GM23338 (cell line): ENCODE data around the gene P3H4. TPM values are rescaled to one million over a fixed set of nuclear protein-coding genes. Genes with fewer than 3 reads are reported as not detected.

Experiments used
- EZH2phosphoT487 ChIP-seq: fragments of 200-600 bp; sonication (generic); IDR thresholded peaks from one replicate; pipeline ENCODE4 v1.8.1; 2018; ENCODE audit warnings: antibody characterized with exemption; ENCODE audit not compliant: unreplicated experiment
- polyA plus RNA-seq: library from polyadenylated mRNA; unstranded; fragments of >200 nt; fragmentation: Nextera tagmentation; extraction: Ambion mirVana; gene quantifications from 2 replicates; pipeline ENCODE4 v1.2.1, GENCODE V29; 2016
- total RNA-seq: library from RNA; depleted of rRNA; stranded (reverse); fragments of >200 nt; shearing (Covaris generic); gene quantifications from 2 replicates; pipeline ENCODE4 v1.2.3, GENCODE V29; 2014; rRNA removed
- TF ChIP-seq, protein P1 (sequence below): fragments of 250-450 bp; sonication (Bioruptor Pico); IDR thresholded peaks from 2 replicates; pipeline ENCODE4 v1.5.0; 2020; ENCODE audit warnings: mild to moderate bottlenecking, moderate library complexity

P3H4 gene
- total and polyA plus RNA-seq, 2 experiments from 2014 or later: 16.0 to 33.3 TPM

GRCh38 chr17:41754066-41754465 lies 57.7 kb downstream of the P3H4 start (continued):
- TF ChIP-seq, protein P1, sequence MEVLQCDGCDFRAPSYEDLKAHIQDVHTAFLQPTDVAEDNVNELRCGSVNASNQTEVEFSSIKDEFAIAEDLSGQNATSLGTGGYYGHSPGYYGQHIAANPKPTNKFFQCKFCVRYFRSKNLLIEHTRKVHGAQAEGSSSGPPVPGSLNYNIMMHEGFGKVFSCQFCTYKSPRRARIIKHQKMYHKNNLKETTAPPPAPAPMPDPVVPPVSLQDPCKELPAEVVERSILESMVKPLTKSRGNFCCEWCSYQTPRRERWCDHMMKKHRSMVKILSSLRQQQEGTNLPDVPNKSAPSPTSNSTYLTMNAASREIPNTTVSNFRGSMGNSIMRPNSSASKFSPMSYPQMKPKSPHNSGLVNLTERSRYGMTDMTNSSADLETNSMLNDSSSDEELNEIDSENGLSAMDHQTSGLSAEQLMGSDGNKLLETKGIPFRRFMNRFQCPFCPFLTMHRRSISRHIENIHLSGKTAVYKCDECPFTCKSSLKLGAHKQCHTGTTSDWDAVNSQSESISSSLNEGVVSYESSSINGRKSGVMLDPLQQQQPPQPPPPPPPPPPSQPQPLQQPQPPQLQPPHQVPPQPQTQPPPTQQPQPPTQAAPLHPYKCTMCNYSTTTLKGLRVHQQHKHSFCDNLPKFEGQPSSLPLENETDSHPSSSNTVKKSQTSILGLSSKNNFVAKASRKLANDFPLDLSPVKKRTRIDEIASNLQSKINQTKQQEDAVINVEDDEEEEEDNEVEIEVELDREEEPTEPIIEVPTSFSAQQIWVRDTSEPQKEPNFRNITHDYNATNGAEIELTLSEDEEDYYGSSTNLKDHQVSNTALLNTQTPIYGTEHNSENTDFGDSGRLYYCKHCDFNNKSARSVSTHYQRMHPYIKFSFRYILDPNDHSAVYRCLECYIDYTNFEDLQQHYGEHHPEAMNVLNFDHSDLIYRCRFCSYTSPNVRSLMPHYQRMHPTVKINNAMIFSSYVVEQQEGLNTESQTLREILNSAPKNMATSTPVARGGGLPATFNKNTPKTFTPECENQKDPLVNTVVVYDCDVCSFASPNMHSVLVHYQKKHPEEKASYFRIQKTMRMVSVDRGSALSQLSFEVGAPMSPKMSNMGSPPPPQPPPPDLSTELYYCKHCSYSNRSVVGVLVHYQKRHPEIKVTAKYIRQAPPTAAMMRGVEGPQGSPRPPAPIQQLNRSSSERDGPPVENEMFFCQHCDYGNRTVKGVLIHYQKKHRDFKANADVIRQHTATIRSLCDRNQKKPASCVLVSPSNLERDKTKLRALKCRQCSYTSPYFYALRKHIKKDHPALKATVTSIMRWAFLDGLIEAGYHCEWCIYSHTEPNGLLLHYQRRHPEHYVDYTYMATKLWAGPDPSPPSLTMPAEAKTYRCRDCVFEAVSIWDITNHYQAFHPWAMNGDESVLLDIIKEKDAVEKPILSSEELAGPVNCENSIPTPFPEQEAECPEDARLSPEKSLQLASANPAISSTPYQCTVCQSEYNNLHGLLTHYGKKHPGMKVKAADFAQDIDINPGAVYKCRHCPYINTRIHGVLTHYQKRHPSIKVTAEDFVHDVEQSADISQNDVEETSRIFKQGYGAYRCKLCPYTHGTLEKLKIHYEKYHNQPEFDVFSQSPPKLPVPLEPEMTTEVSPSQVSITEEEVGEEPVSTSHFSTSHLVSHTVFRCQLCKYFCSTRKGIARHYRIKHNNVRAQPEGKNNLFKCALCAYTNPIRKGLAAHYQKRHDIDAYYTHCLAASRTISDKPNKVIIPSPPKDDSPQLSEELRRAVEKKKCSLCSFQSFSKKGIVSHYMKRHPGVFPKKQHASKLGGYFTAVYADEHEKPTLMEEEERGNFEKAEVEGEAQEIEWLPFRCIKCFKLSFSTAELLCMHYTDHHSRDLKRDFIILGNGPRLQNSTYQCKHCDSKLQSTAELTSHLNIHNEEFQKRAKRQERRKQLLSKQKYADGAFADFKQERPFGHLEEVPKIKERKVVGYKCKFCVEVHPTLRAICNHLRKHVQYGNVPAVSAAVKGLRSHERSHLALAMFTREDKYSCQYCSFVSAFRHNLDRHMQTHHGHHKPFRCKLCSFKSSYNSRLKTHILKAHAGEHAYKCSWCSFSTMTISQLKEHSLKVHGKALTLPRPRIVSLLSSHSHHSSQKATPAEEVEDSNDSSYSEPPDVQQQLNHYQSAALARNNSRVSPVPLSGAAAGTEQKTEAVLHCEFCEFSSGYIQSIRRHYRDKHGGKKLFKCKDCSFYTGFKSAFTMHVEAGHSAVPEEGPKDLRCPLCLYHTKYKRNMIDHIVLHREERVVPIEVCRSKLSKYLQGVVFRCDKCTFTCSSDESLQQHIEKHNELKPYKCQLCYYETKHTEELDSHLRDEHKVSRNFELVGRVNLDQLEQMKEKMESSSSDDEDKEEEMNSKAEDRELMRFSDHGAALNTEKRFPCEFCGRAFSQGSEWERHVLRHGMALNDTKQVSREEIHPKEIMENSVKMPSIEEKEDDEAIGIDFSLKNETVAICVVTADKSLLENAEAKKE (CRISPR knock-in tag): no peak
- TF ChIP-seq EZH2phosphoT487: no peak

Other genes starting within 250 kb of the P3H4 start
- gene KRT9, start 239.9 kb downstream of the P3H4 start, total RNA-seq: not detected in 2 replicates
- gene KRT9, start 239.9 kb downstream of the P3H4 start, polyA plus RNA-seq: not detected in 2 replicates
- gene KRT14, start 225.1 kb downstream of the P3H4 start, total RNA-seq: not detected in 2 replicates
- not detected in 2 replicates for gene KRT14, start 225.1 kb downstream of the P3H4 start, polyA plus RNA-seq
- gene KRT16, start 199.2 kb downstream of the P3H4 start, total RNA-seq: not detected in 2 replicates
- gene KRT16, start 199.2 kb downstream of the P3H4 start, polyA plus RNA-seq: not detected in 2 replicates
- 0.63 TPM in 1 of 2 replicates, not detected in the other for gene KRT17, start 187.4 kb downstream of the P3H4 start, total RNA-seq
- gene KRT17, start 187.4 kb downstream of the P3H4 start, polyA plus RNA-seq: 1.8 TPM in 2 replicates
- 270 and 272 TPM in 2 replicates for gene EIF1, start 123.1 kb downstream of the P3H4 start, total RNA-seq
- 525 and 603 TPM in 2 replicates for gene EIF1, start 123.1 kb downstream of the P3H4 start, polyA plus RNA-seq
- gene GAST, start 99.6 kb downstream of the P3H4 start, total RNA-seq: not detected in 2 replicates
- gene GAST, start 99.6 kb downstream of the P3H4 start, polyA plus RNA-seq: not detected in 2 replicates
- 2.2 and 3.5 TPM in 2 replicates for gene HAP1, start 77.3 kb downstream of the P3H4 start, total RNA-seq
- gene HAP1, start 77.3 kb downstream of the P3H4 start, polyA plus RNA-seq: 1.4 and 1.6 TPM in 2 replicates
- 160 and 177 TPM in 2 replicates for gene JUP, start 25.2 kb downstream of the P3H4 start, total RNA-seq
- gene JUP, start 25.2 kb downstream of the P3H4 start, polyA plus RNA-seq: 45.5 and 47.2 TPM in 2 replicates
- 137 and 151 TPM in 2 replicates for gene FKBP10, start 1.1 kb upstream of the P3H4 start, total RNA-seq
- 26.2 and 32.2 TPM in 2 replicates for gene FKBP10, start 1.1 kb upstream of the P3H4 start, polyA plus RNA-seq
- gene NT5C3B, start 24.3 kb upstream of the P3H4 start, total RNA-seq: 68.9 and 78.3 TPM in 2 replicates
- gene NT5C3B, start 24.3 kb upstream of the P3H4 start, polyA plus RNA-seq: 58.2 and 59.1 TPM in 2 replicates
- 0.27 and 0.42 TPM in 2 replicates for gene KLHL10, start 25.9 kb upstream of the P3H4 start, total RNA-seq
- gene KLHL10, start 25.9 kb upstream of the P3H4 start, polyA plus RNA-seq: 0.13 TPM in 1 of 2 replicates, not detected in the other
- 23.7 and 25.5 TPM in 2 replicates for gene KLHL11, start 53.5 kb upstream of the P3H4 start, total RNA-seq
- gene KLHL11, start 53.5 kb upstream of the P3H4 start, polyA plus RNA-seq: 6.8 and 8.7 TPM in 2 replicates
- 412 and 439 TPM in 2 replicates for gene ACLY, start 107.0 kb upstream of the P3H4 start, total RNA-seq
- gene ACLY, start 107.0 kb upstream of the P3H4 start, polyA plus RNA-seq: 119 and 121 TPM in 2 replicates
- gene ODAD4, start 118.7 kb upstream of the P3H4 start, total RNA-seq: 0.12 and 1.8 TPM in 2 replicates
- 0.54 and 1.7 TPM in 2 replicates for gene ODAD4, start 118.7 kb upstream of the P3H4 start, polyA plus RNA-seq
- 40.3 and 47.8 TPM in 2 replicates for gene CNP, start 154.8 kb upstream of the P3H4 start, total RNA-seq
- 28.3 and 30.8 TPM in 2 replicates for gene CNP, start 154.8 kb upstream of the P3H4 start, polyA plus RNA-seq
- gene DNAJC7, start 205.5 kb upstream of the P3H4 start, total RNA-seq: 119 and 139 TPM in 2 replicates
- gene DNAJC7, start 205.5 kb upstream of the P3H4 start, polyA plus RNA-seq: 136 and 141 TPM in 2 replicates
- 42.5 and 52.9 TPM in 2 replicates for gene NKIRAS2, start 208.1 kb upstream of the P3H4 start, total RNA-seq
- gene NKIRAS2, start 208.1 kb upstream of the P3H4 start, polyA plus RNA-seq: 31.3 and 31.7 TPM in 2 replicates
- 1.8 and 2.1 TPM in 2 replicates for gene C17orf113, start 238.7 kb upstream of the P3H4 start, total RNA-seq
- gene C17orf113, start 238.7 kb upstream of the P3H4 start, polyA plus RNA-seq: 0.29 and 0.38 TPM in 2 replicates